Heart left ventricle (tissue), 16 donors: ENCODE data around the gene PCCA. TPM values are rescaled to one million over a fixed set of nuclear protein-coding genes. Genes with fewer than 3 reads are reported as not detected.

Experiments used
- ATAC-seq, 4 donors: fragments of 200-7000 bp; cut with Tn5 transposase; one replicate each; pipeline ENCODE4 v1.9.1; 2020 to 2022; ENCODE audit warnings: moderate library complexity in 4 of 4, mild to moderate bottlenecking in 3 of 4, moderate number of reproducible peaks in 1 of 4
- DNase-seq, 5 donors: peaks; one replicate each; pipeline ENCODE4 v3.0.0-alpha.2; 2020
- H3K27ac ChIP-seq, 12 donors: fragments of 200-600 bp; sonication (generic) in 4 of 12; one replicate each; pipeline versions ENCODE4 v1.5.0 to v1.8.0; 2016 to 2022; ENCODE audit warnings: mild to moderate bottlenecking in 2 of 12
- H3K27me3 ChIP-seq, 9 donors: fragments of 200-600 bp; sonication (generic) in 2 of 9; one replicate each; pipeline versions ENCODE4 v1.5.1 to v1.8.0; 2016 to 2022; ENCODE audit warnings: mild to moderate bottlenecking in 3 of 9
- H3K36me3 ChIP-seq, 9 donors: fragments of 200-600 bp; sonication (generic) in 2 of 9; one replicate each; pipeline versions ENCODE4 v1.5.0 to v1.8.0; 2018 to 2022; ENCODE audit warnings: mild to moderate bottlenecking in 2 of 9
- H3K4me1 ChIP-seq, 12 donors: fragments of 200-600 bp; sonication (generic) in 4 of 12; one replicate each; pipeline versions ENCODE4 v1.5.0 to v1.8.0; 2016 to 2022; ENCODE audit warnings: mild to moderate bottlenecking in 3 of 12
- H3K4me3 ChIP-seq, 12 donors: fragments of 200-600 bp; sonication (generic) in 4 of 12; one replicate each; pipeline versions ENCODE4 v1.5.0 to v1.8.0; 2017 to 2022; ENCODE audit warnings: mild to moderate bottlenecking in 9 of 12, moderate library complexity in 4 of 12
- H3K9me3 ChIP-seq, 12 donors: fragments of 200-600 bp; sonication (generic) in 4 of 12; one replicate each; pipeline versions ENCODE4 v1.5.0 to v1.8.0; 2016 to 2022; ENCODE audit warnings: mild to moderate bottlenecking in 1 of 12
- POLR2A ChIP-seq, 2 donors: fragments of 450-650 bp; IDR thresholded peaks; one replicate each; pipeline ENCODE4 v1.6.1; 2017; ENCODE audit warnings: antibody characterized with exemption in 2 of 2, mild to moderate bottlenecking in 2 of 2, moderate library complexity in 2 of 2
- WGBS, 4 donors: extraction: QIAGEN DNeasy Blood & Tissue Kit in 2 of 4; methylation state at CpG; one replicate each; pipeline versions ENCODE4 v1.1.5 to v1.1.7; 2013 to 2018; 5-methylcytosine and 5-hydroxymethylcytosine counted together
- intact Hi-C, 10 donors: fragments of 100-400 bp; cut with DNase I; formaldehyde crosslinking; loops; one replicate each; pipeline versions ENCODE4 v1.11.1 to v1.14.2; 2022
- polyA plus RNA-seq, 2 donors: library from polyadenylated mRNA; stranded (reverse); fragments of 200-250 nt; gene quantifications; one replicate each; pipeline ENCODE4 v1.2.3, GENCODE V29; 2013
- total RNA-seq, 9 donors: library from RNA; depleted of rRNA in 2 of 9; stranded (reverse); fragments of >200 nt in 2 of 9; fragmentation: NEBNext Ultra II Directional in 3 of 9; extraction: Animal tissue kit (Norgen Biotek cat#: 25700) in 3 of 9; gene quantifications; one replicate each; pipeline versions ENCODE4 v1.1.0 to v1.2.4, GENCODE V29; 2016 to 2023
- TF ChIP-seq, protein P1 (sequence below), 12 donors: fragments of 200-600 bp; sonication (generic) in 4 of 12; IDR thresholded peaks; one replicate each; pipeline versions ENCODE4 v1.5.0 to v1.8.0; 2018 to 2022; ENCODE audit warnings: antibody characterized with exemption in 12 of 12, mild to moderate bottlenecking in 5 of 12
- donor health status: ischemic (EF 13 %, LVEDD 7.1; RV severe dilation, severe dysfunction).
- donor health status: healthy with polysubstance abuse.
- donor health status: DM: no; HTN: yes; CAD: no.
- donor health status: DM: no; HTN: no; CAD: no.
- donor health status: ischemic (EF 25% LVEDD 6.9; RV normal size, moderate dysfunction).
- donor health status: ischemic (EF 25% LVEDD 5.7; RV mildly dilated, moderate dysfunction).
- donor health status: healthy.
- donor health status: DM: yes; HTN: yes; CAD: no.
- donor health status: ischemic (EF 35%, LVEDD 5.7; RV mildly dilated, moderate dysfunction).
- donor health status: nonischemic (EF 11% LVEDD 7.7; RV severe dilation, severe dysfunction).
- donor health status: DM: yes; HTN: yes; CAD: no.
- donor health status: PGD.
- donor health status: ischemic (EF 29% LVEDD 5.4; RV normal size, mild dysfunction).
- donor health status: nonischemic (EF 23%, LVEDD 6.1; RV moderate dilation, normal function).

PCCA gene
- total and polyA plus RNA-seq, 11 donors: 25.6 to 67.0 (median 40.9) TPM

GRCh38 chr13:100532836-100533435 is 444.0 kb downstream of the PCCA start:
- peaks cover 0 to 30% (median 20%) of the 10 kb centered on the region in 9 donors for H3K36me3 ChIP-seq
- H3K27ac ChIP-seq: no peak overlapping the region
- H3K4me3 ChIP-seq: no peak overlapping the region
- WGBS, 4 donors: 97 to 98% (median 98%) methylated on average over 10 to 14 of the region's 14 CpGs
- intact Hi-C loops: no loop called here
- peaks cover 0 to 5% (median 0%) of the 10 kb centered on the region in 12 donors for H3K9me3 ChIP-seq
- H3K4me1 ChIP-seq: peaks cover 0 to 10% (median 0%) of the 10 kb centered on the region in 12 donors
- H3K27me3 ChIP-seq: no peaks in the 10 kb centered on the region
- ATAC-seq: no peak
- no peak for TF ChIP-seq POLR2A (IDR thresholded peaks at IDR 0.05)
- TF ChIP-seq, protein P1, sequence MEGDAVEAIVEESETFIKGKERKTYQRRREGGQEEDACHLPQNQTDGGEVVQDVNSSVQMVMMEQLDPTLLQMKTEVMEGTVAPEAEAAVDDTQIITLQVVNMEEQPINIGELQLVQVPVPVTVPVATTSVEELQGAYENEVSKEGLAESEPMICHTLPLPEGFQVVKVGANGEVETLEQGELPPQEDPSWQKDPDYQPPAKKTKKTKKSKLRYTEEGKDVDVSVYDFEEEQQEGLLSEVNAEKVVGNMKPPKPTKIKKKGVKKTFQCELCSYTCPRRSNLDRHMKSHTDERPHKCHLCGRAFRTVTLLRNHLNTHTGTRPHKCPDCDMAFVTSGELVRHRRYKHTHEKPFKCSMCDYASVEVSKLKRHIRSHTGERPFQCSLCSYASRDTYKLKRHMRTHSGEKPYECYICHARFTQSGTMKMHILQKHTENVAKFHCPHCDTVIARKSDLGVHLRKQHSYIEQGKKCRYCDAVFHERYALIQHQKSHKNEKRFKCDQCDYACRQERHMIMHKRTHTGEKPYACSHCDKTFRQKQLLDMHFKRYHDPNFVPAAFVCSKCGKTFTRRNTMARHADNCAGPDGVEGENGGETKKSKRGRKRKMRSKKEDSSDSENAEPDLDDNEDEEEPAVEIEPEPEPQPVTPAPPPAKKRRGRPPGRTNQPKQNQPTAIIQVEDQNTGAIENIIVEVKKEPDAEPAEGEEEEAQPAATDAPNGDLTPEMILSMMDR (IDR thresholded peaks at IDR 0.05): no peak
- DNase-seq: no peak

- intact Hi-C loops: no loop called here
- no peak for DNase-seq
- H3K9me3 ChIP-seq: peaks cover 0 to 12% (median 0%) of the 10 kb centered on the region in 12 donors
- no peak for ATAC-seq
- no peak overlapping the region for H3K4me3 ChIP-seq
- H3K36me3 ChIP-seq: peaks cover 0 to 23% (median 13%) of the 10 kb centered on the region in 9 donors
- H3K27ac ChIP-seq: no peak overlapping the region
- peaks cover 0 to 10% (median 0%) of the 10 kb centered on the region in 12 donors for H3K4me1 ChIP-seq
- TF ChIP-seq, protein P1 (IDR thresholded peaks at IDR 0.05): no peak
- TF ChIP-seq POLR2A (IDR thresholded peaks at IDR 0.05): no peak
- 91 to 96% (median 95%) methylated on average over 19 of the region's 19 CpGs for WGBS, 4 donors
- no peaks in the 10 kb centered on the region for H3K27me3 ChIP-seq
Observed at GRCh38 chr13:100533588-100534041, 444.7 kb downstream of the PCCA start.

DNA sequence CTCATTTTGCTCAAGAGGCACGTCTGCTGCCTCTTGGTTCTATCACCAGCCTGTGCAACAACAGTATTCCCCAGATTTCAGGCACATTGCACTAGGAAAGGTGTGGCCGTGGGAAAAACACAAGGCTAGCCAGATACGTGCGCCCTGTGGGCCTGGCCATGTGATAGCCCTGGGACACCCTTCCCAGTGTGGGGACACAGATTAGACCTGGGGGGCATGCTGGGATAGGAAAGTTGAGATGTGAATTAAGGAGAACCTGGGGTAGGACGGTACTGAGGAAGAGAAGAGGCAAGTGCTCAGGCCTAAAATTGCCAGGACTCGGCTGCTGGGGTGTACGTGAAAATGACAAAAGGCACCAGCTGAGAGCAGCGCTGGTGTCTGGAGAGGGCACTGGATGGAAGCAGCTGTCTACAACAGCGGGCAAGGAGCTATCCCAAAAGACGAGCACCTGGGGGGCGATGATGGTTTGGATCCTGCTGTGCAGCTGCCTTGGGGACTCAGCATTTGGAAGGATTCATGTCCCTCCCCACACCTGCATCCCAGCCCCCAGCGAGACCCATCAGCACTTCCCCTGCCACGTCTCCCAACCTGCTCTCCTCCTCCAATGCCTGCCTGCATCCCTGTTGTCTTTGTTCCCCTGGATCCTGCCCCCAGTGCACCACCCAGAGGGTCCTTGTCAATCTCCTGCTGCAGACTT is 445.4 kb downstream of the PCCA start:
- Histone ChIP-seq H3K27me3 (no peaks in the 10 kb centered on the region), H3K4me1 (peaks cover 0 to 10% (median 0%) of the 10 kb centered on the region in 12 donors), H3K4me3 (no peak overlapping the region), H3K9me3 (peaks cover 0 to 18% (median 2%) of the 10 kb centered on the region in 12 donors), H3K36me3 (peaks cover 0 to 16% (median 11%) of the 10 kb centered on the region in 9 donors), H3K27ac (no peak overlapping the region)
- TF ChIP-seq, protein P1 (IDR thresholded peaks at IDR 0.05): no peak
- no peak for TF ChIP-seq POLR2A (IDR thresholded peaks at IDR 0.05)
- WGBS, 4 donors: 95 to 98% (median 97%) methylated on average over 13 of the region's 13 CpGs
- no peak for ATAC-seq
- intact Hi-C loops: no loop called here
- DNase-seq: no peak

GRCh38 chr13:100534911-100535310 is 446.0 kb downstream of the PCCA start:
- intact Hi-C loops: no loop called here
- DNase-seq (no peak), ATAC-seq (no peak)
- Histone ChIP-seq H3K4me1 (peaks cover 0 to 10% (median 0%) of the 10 kb centered on the region in 12 donors), H3K4me3 (no peak overlapping the region), H3K36me3 (peaks cover 0 to 13% (median 8%) of the 10 kb centered on the region in 9 donors), H3K9me3 (peaks cover 0 to 18% (median 2%) of the 10 kb centered on the region in 12 donors), H3K27ac (no peak overlapping the region), H3K27me3 (no peaks in the 10 kb centered on the region)
- TF ChIP-seq, protein P1 (IDR thresholded peaks at IDR 0.05): no peak
- 86 to 97% (median 88%) methylated on average over 6 of the region's 6 CpGs for WGBS, 4 donors
